Kidney epithelial cell (primary cell): ENCODE measurements around the gene CPED1. TPM values are rescaled to one million over a fixed set of nuclear protein-coding genes. Genes with fewer than 3 reads are reported as not detected.
"Not testable (repeated sequence)": the region's sequence is repeated elsewhere in the genome, so short reads cannot be mapped to it uniquely, and the experiment has no call there.

ENCODE experiments used
- DNase-seq: peaks from one replicate; pipeline ENCODE4 v3.0.0-alpha.2; 2010; ENCODE audit warnings: low read depth
- H3K27me3 ChIP-seq: 2 replicates; pipeline ENCODE4 v1.6.0; 2011; ENCODE audit warnings: low read length; ENCODE audit not compliant: control insufficient read depth, insufficient read depth
- H3K36me3 ChIP-seq: 2 replicates; pipeline ENCODE4 v1.5.1; 2011; ENCODE audit warnings: low read length; ENCODE audit not compliant: control insufficient read depth, insufficient read depth
- H3K4me3 ChIP-seq: 2 replicates; pipeline ENCODE4 v1.5.1; 2011; ENCODE audit warnings: low read depth, mild to moderate bottlenecking, control low read depth, low read length
- total RNA-seq: library from RNA; depleted of rRNA; stranded (reverse); fragments of >200 nt; gene quantifications from 2 replicates; pipeline ENCODE4 v1.2.3, GENCODE V29; 2015
- TF ChIP-seq, protein P1 (sequence below): IDR thresholded peaks from 2 replicates; pipeline ENCODE4 v1.5.1; 2011; ENCODE audit warnings: mild to moderate bottlenecking, moderate library complexity, low read length, control low read depth, inconsistent platforms; ENCODE audit not compliant: insufficient read depth, poor library complexity, severe bottlenecking

Gene CPED1
- total RNA-seq, 1 donor from 2014 or later, result 3.2 TPM

DNA sequence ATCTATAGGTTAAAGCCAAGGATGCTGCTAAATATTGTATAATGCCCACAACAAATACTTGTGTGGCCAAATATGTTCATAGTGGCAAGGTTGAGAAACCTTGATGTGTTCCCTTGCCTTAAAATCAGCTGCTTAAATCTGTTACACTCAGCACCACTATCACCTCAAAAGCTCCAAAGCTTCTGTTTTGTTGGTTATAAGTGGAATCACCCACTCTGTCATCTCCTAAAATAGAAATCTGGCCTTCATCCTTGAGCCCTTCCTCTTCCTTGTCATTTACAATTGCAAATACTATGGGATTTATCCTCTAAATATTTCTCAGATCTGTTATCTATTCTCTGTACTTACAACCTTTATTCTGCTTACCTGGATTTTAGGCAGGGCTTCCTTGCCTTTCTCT lies 61.4 kb downstream of the CPED1 start:
- H3K27me3 ChIP-seq, result no peaks in the 10 kb centered on the region
- H3K36me3 ChIP-seq, result no peaks in the 10 kb centered on the region
- TF ChIP-seq, protein P1, sequence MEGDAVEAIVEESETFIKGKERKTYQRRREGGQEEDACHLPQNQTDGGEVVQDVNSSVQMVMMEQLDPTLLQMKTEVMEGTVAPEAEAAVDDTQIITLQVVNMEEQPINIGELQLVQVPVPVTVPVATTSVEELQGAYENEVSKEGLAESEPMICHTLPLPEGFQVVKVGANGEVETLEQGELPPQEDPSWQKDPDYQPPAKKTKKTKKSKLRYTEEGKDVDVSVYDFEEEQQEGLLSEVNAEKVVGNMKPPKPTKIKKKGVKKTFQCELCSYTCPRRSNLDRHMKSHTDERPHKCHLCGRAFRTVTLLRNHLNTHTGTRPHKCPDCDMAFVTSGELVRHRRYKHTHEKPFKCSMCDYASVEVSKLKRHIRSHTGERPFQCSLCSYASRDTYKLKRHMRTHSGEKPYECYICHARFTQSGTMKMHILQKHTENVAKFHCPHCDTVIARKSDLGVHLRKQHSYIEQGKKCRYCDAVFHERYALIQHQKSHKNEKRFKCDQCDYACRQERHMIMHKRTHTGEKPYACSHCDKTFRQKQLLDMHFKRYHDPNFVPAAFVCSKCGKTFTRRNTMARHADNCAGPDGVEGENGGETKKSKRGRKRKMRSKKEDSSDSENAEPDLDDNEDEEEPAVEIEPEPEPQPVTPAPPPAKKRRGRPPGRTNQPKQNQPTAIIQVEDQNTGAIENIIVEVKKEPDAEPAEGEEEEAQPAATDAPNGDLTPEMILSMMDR, result no peak
- DNase-seq, result no peak
- H3K4me3 ChIP-seq, result no peak overlapping the region

- Histone ChIP-seq H3K27me3 (no peaks in the 10 kb centered on the region), H3K36me3 (no peaks in the 10 kb centered on the region), H3K4me3 (no peak overlapping the region)
- TF ChIP-seq, protein P1, result no peak
- no peak for DNase-seq
Measured at GRCh38 chr7:121053219-121053618, 64.7 kb downstream of the CPED1 start.

DNA sequence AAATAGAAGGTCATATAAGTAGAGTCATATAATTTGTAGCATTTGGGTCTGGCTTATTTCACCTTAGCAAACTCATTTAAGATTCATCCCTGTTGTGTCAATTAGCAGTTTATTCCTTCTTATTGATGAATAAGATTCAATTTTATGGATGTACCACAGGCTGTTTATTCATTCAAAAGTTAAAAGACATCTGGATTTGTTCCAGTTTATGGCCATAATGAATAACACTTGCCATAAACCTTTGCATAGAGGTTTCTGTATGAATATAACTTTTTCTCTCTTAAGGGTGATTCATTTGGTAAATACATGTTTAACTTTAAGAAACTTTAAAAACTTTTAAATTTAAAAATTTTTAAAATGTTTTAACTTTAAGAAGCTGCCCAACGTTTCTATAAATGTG lies 66.4 kb downstream of the CPED1 start:
- no peaks in the 10 kb centered on the region for H3K27me3 ChIP-seq
- no peak for DNase-seq
- TF ChIP-seq, protein P1, result no peak
- H3K4me3 ChIP-seq, result no peak overlapping the region
- no peaks in the 10 kb centered on the region for H3K36me3 ChIP-seq

GRCh38 chr7:121057878-121058277 lies 69.4 kb downstream of the CPED1 start:
- H3K27me3 ChIP-seq, result no peaks in the 10 kb centered on the region
- no peak overlapping the region for H3K4me3 ChIP-seq
- no peaks in the 10 kb centered on the region for H3K36me3 ChIP-seq
- DNase-seq, result no peak
- TF ChIP-seq, protein P1, result no peak

- TF ChIP-seq, protein P1, result no peak
- DNase-seq, result no peak
- no peak overlapping the region for H3K4me3 ChIP-seq
- no peaks in the 10 kb centered on the region for H3K27me3 ChIP-seq
- H3K36me3 ChIP-seq, result no peaks in the 10 kb centered on the region
Measured at GRCh38 chr7:121058975-121059374, 70.5 kb downstream of the CPED1 start.

- H3K4me3 ChIP-seq, H3K36me3 ChIP-seq, H3K27me3 ChIP-seq, DNase-seq: not testable (repeated sequence)
Measured at GRCh38 chr7:121059979-121060509, 71.5 kb downstream of the CPED1 start.
